ENCODE data around the gene CIC.

The CIC gene

DNA sequence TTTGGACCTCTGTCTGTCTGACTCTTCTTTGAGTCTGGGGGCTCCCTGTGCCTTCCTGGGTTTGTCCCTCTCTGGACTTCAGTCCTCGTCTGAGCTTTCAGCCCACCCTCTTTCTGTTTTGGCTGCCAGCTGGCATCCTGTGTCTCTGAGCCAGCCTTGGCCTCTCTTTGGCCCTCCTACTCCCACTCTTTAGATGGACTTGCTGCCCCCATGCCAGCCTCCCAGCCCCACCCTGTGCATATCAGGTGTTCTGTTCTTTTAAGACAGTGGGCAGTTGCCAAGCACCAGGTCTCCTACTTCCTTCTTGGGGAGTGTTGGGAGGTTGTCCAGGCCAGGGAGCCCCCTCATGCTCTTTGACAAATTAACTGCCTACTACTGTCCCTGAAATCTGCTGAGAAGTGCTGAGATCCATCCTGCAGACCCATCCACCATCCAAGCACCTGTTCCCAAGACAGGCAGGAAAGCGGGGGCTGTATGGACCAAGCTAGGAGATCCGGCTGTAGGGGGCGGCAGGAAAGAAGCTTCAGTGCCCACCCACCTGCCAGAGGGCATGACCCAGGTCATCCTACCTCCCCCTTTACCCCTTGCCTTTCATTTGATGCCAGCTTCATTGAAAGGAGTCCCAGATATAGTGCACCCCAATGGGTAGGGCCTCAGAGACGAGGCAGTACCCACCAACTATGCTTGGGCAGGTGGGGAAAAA is 9.6 kb downstream of the CIC start:
- no peak for DNase-seq

- DNase-seq, result no peak
Observed at GRCh38 chr19:42279155-42279901, 10.3 kb downstream of the CIC start.

GRCh38 chr19:42279902-42280814 is 11.1 kb downstream of the CIC start:
- DNase-seq, result peak; percentile 80 to 81

GRCh38 chr19:42280815-42281145 is 11.7 kb downstream of the CIC start:
- no peak for DNase-seq

DNA sequence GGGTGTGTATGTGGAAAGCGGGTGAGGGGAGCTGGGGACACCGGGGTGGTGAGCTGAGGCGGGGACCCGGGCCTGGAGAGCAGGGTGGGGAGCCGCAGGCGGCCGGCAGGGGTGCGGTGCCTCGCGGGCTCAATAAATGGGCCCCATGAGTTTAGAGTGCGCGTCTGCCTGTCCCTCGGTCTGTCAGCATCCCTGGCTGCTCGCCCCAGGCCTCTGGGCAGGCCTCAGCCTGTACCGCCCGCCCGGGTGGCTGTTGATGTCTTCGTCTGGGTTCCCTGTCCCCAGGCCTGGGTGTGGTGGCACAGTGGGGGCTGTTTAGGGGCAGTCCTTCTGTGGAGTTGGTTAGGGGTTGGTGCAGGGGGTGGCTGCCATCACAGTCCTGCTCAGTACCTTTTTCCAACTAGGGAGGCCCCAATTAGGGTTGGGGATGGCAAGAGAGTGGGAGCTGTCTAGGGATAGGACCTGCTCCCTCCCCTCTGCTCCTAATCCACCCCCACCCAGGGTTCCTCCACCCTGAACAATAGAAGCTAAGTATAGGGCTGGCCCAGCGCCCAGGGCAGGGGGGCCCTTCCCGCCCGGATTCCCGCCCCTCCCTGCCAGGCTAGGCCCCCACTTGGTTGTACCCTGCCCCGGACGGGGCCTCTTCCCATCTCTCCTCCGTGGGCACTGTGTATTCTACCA is 12.2 kb downstream of the CIC start:
- DNase-seq, result no peak

DNA sequence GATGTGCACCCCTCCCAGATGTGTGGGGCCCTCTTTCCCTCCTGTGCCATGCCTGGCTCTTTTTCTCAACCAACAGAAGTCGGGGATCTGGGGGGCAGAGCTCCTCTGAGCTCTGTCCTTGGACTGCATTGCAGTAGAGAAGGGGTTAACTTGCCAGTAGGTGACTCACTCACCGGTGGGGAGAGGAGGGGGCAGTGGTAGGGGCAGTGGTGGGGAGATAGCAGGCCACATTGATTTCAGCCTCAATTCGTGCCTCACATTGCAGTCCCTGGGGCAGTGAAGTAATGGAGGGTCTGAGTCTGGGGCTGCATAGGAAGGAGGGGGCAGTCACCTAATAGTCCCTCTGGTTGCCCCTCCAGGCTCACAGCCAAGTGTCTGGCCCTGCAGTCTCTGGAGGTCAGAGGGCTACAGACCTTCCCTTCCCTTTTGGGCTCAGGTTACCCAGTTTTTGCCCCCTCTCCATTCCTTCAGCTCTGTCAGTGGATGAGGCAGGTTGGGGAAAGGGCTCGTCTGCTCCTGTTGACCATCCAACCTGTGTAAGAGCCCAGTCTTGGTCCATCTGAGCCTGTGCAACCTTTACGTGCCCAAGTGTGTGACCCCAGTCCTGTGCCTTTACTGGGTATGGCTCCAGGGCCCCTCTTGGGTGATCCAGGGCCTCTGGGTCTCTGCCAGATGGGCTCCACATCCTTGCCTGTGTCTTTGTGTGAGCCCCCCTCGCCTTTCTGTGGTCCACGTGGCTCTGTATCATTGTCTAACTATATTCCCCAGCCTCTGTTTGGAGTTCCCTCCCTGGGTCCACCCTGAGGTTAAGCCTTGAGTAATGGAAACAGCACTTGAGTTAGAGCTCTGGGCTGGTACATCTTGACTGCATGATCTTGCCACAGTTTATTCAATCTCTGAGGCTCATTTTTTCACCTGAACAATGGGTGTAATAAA is 13.0 kb downstream of the CIC start:
- DNase-seq, result no peak

- no peak for DNase-seq
Observed at GRCh38 chr19:42282819-42283187, 13.8 kb downstream of the CIC start.

DNA sequence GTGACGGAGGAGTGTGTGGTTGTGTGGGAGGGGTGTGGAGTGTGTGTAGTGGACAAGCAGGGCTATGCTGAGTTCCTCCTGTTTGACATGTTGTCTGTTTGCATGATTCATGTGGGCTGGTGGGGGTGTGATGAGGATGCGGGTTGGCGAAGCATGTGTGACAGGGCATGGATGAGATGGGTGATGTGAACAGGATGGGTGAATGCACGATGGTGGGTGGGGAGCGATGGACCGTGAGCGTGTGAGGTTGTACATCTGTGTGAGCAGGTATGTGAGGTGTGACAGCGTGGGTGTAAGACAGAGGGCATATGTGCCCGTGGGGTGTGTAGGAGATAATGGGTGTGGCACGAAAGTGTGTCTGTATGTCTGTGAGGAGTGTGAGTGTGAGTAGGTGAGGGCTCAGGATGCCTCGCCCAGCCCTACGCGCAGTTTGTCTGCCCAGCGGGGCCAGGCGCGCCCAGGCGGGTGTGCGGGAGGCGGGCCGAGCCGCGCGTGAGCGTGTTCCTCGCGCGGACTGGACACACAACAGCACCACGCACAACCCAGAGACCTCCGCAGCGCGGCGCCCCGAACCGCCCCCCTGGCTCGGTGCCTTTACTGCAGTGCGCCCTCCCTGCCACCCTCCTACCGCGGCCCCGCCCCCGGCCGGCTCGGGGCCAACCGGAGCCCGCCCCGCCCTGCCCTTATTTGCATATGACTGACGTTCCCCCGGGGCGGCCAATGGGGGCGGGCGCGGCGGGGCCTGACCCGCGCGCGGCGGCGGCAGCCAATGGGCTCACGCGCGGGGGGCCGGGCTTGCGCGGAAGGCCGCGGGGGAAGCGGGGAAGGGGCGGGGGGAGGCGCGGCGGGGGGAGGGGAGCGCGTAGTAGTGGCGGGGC is 14.4 kb downstream of the CIC start:
- peak; percentile 95 to 96 for DNase-seq

- DNase-seq, result peak; percentile 74 to 86
Observed at GRCh38 chr19:42284066-42284501, 15.0 kb downstream of the CIC start.

DNA sequence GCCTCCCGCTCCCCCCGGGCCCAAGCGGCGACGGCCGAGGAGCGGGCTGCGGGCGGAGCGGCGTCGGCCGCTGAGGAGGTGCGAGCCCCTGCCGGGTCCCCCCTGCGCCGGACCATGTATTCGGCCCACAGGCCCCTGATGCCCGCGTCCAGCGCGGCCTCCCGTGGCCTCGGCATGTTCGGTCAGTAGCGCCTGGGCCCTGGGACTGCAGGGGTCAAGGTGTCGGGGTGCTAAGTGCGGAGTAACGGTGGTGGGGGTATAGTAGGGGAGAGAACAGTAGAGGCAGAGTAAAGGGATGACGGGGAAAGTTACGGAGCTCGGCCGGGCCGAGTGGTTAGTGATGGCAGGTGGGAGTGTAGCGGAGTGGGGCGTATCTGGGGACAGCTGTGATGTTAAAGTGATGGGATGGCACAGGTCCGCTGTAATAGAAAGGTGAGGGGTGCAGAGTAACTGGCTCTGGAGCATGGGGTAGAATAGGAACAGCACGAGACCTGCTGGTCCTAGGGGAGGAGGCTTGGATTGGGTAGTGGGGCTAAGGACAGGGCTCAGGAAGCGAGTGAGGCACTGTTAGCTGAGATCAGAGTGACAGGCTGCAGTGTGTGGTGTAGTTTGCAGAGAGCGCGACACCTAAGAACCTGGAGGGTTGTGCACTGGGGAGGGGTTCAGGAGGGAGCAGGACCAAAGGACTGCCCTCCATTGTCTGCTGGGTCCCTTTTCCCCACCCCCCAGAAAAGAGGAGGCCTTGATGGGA is 15.7 kb downstream of the CIC start:
- no peak for DNase-seq

DNA sequence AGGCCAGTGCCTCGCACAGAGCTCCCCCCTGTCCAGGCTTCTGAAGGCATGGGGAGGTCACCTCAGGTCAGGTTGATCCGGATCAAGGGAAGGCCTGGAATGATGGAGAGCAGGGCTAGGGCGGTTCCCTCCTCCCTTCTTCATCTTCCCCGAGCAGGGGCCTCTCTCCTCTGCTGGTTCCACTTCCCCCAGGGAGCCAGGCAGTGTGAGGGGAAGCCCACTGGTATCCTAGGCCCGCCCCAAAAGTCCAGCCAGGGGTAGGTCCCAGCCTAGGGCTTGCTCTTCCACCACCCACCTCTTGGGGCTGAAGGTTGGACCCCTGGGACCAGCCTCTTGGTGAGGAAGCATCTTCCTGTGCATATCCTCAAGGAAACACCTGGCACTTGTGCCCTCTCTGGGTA is 16.5 kb downstream of the CIC start:
- no peak for DNase-seq

- DNase-seq, result no peak
Observed at GRCh38 chr19:42285988-42286348, 16.9 kb downstream of the CIC start.

DNA sequence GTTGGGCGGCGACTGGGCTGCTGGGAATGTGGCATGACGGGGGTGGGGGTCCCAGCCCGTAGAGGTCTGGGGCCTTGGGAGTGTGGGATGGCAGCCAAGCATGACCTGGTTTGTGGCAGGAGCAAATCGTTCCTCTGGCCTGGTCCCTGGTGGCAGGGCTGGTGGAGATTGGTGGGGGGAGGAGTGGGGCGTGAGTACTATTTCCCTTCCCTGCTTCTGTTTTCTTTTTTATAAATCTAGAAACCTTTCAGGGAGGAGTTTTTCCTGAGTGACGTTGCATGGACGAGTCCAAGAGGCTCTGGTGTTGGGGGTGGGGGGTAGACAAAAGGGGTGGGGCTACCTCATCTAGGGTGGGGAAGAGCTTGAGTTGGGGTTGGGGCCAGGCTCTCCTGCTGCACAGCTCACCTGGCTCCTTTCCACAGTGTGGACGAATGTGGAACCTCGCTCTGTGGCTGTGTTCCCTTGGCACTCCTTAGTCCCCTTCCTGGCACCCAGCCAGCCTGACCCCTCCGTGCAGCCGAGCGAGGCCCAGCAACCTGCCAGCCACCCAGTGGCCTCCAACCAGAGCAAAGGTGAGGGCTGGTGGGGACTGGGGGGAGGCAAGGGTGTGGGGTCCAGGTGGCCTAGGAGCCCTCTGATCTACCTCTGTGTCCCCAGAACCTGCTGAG is 17.4 kb downstream of the CIC start:
- no peak for DNase-seq

- no peak for DNase-seq
Observed at GRCh38 chr19:42287017-42287826, 18.2 kb downstream of the CIC start.

- no peak for DNase-seq
Observed at GRCh38 chr19:42287827-42288107, 18.7 kb downstream of the CIC start.

DNA sequence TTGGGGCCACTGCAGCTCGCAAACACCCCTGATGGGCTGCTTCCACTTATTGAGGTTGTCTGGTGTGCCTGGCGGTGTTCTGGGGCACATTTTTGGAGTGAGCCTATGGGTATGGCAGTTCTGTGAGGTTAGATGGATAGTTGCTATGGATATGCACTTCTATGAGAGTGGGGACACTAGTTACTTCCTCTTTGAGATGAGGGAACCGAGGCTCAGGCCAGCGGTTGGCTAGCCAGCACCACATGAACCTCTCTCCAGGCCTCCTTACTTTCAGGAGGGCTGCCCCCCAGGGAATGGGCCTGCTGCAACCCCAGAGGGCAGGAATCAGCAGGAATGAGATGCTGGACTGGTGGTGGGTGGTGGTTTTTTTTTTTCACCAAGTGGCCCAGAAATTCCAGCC is 19.3 kb downstream of the CIC start:
- no peak for DNase-seq

DNA sequence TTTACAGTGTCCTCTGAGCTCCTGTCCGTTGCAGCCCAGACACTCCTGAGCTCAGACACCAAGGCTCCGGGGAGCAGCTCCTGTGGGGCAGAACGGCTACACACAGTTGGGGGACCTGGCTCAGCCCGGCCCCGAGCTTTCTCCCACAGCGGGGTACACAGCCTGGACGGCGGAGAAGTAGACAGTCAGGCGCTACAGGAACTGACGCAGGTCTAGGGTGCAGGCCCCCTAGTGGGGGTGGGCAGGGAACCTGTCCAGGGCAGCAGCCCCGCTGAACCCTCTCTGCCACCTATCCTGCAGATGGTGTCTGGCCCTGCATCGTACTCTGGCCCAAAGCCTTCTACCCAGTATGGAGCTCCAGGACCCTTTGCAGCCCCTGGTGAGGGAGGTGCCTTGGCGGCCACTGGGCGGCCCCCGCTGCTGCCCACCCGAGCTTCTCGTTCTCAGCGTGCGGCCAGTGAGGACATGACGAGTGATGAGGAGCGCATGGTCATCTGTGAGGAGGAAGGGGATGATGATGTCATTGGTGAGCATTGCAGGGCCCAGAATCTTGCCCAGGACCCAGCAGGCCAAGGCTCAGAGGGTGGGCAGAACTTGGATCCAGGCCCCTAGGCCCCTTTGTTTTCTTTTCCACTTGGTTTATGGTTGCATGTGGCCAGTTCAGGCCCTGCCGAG is 20.0 kb downstream of the CIC start:
- DNase-seq, result no peak

GRCh38 chr19:42289556-42290041 is 20.5 kb downstream of the CIC start:
- DNase-seq, result no peak
